Smooth muscle cell (in vitro differentiated cells): ENCODE results near the gene IQGAP2. TPM values are rescaled to one million over a fixed set of nuclear protein-coding genes. Genes with fewer than 3 reads are reported as not detected.

Experiments
- DNase-seq: peaks from one replicate; lab custom pipeline; 2025; ENCODE audit not compliant: unreplicated experiment; lab: John Stamatoyannopoulos, UW
- H2AFZ ChIP-seq: fragments of 200-600 bp; sonication (generic); 2 replicates; pipeline ENCODE4 v1.6.0; 2016; ENCODE audit warnings: antibody characterized with exemption, low read depth, mild to moderate bottlenecking
- H3F3A ChIP-seq: fragments of 200-600 bp; sonication (generic); 2 replicates; pipeline ENCODE4 v1.6.0; 2017; ENCODE audit warnings: antibody characterized with exemption, low read depth
- H3K27ac ChIP-seq: fragments of 200-600 bp; sonication (generic); 2 replicates; pipeline ENCODE4 v1.5.1; 2016; ENCODE audit warnings: low read depth, mild to moderate bottlenecking
- H3K27me3 ChIP-seq: fragments of 200-600 bp; sonication (generic); 2 replicates; pipeline ENCODE4 v1.6.1; 2016; ENCODE audit warnings: low read depth, mild to moderate bottlenecking
- H3K36me3 ChIP-seq: fragments of 200-600 bp; sonication (generic); 2 replicates; pipeline ENCODE4 v1.5.1; 2016; ENCODE audit warnings: low read depth
- H3K4me1 ChIP-seq: fragments of 200-600 bp; sonication (generic); 2 replicates; pipeline ENCODE4 v1.5.1; 2016; ENCODE audit warnings: low read depth
- H3K4me2 ChIP-seq: fragments of 200-600 bp; sonication (generic); 2 replicates; pipeline ENCODE4 v1.6.0; 2016; ENCODE audit warnings: mild to moderate bottlenecking
- H3K4me3 ChIP-seq: fragments of 200-600 bp; sonication (generic); 2 replicates; pipeline ENCODE4 v1.5.1; 2016; ENCODE audit warnings: mild to moderate bottlenecking
- H3K79me2 ChIP-seq: fragments of 200-600 bp; sonication (generic); 2 replicates; pipeline ENCODE4 v1.6.0; 2016; ENCODE audit warnings: low read depth, mild to moderate bottlenecking
- H3K9ac ChIP-seq: fragments of 200-600 bp; sonication (generic); 2 replicates; pipeline ENCODE4 v1.6.0; 2016; ENCODE audit warnings: low read depth
- H3K9me3 ChIP-seq: fragments of 200-600 bp; sonication (generic); replicated peaks from 2 replicates; pipeline ENCODE4 v1.5.1; 2016; ENCODE audit warnings: low read depth
- H4K20me1 ChIP-seq: fragments of 200-600 bp; sonication (generic); 2 replicates; pipeline ENCODE4 v1.6.0; 2016; ENCODE audit warnings: low read depth
- WGBS: methylation state at CpG from one replicate; pipeline ENCODE4 v1.1.7; 2016; ENCODE audit warnings: low lambda C conversion rate; 5-methylcytosine and 5-hydroxymethylcytosine counted together
- polyA plus RNA-seq: library from polyadenylated mRNA; unstranded; fragments of >200 nt; fragmentation: Nextera tagmentation; extraction: Ambion mirVana; gene quantifications from 2 replicates; pipeline ENCODE4 v1.2.1, GENCODE V29; 2016
- total RNA-seq: library from RNA; depleted of rRNA; stranded (reverse); fragments of >200 nt; gene quantifications from 2 replicates; pipeline ENCODE4 v1.2.3, GENCODE V29; 2014
- TF ChIP-seq, protein P1 (sequence below): fragments of 200-600 bp; sonication (generic); IDR thresholded peaks from 2 replicates; pipeline ENCODE4 v1.5.1; 2017; ENCODE audit warnings: borderline replicate concordance, mild to moderate bottlenecking, antibody characterized with exemption; ENCODE audit not compliant: insufficient read depth, poor library complexity, severe bottlenecking

Gene IQGAP2
- total RNA-seq (10.7 and 16.6 TPM in 2 replicates), polyA plus RNA-seq (5.7 and 7.3 TPM in 2 replicates)

DNA sequence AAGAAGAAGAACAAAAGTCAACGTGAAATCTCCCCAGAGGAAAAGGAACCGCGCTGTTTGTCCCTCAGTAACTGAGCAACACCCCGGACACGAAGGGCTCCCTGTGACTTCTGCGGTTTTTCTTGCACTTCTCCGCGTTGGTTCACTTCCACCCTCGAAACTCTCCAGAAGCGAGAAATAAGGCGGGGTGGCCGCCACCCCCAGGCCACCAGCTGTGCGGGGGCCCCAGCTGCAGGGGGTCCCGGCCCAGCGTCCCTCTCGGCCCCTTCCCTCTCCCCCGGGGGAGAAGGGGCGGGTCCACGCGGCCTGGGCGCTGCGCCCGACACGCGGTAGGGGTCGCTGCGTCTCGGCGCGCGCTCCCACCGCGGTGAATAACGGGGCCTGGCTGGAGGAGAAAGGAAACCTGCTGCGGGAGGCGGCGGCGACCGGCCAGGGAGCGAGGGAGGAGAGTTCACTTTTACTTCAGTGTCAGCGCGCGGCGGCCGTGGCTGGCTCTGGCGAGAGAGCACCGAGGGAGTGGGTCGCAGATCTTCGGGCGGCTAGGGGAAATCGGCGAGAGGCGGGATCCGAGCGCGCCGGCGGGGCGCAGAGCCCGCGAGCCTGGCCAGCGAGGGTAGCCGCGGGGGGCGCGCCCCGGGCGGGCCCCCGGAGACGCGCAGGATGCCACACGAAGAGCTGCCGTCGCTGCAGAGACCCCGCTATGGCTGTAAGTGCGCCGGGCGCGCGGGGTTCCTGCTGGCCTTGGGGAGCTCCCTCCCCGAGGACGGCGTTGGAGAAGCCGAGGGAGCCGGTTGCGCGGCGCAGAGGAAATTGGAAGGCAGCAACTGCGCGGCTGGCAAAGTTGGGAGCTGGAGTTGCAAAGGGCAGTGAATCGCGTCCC, at the start of gene IQGAP2:
Gene IQGAP2 (plus strand): TSS at position 400 of the 880 bp plus-strand sequence. CDS start 261 bp downstream, at position 661.
- H3K4me1 ChIP-seq: peaks cover 4% of the 10 kb centered on the region
- peak within 1 kb of the TSS; percentile 90 for H2AFZ ChIP-seq
- H3K27ac ChIP-seq: peak within 1 kb of the TSS; percentile 6
- H3K4me2 ChIP-seq: peak within 1 kb of the TSS; percentile 89
- H3F3A ChIP-seq: no peaks in the 10 kb centered on the region
- H3K36me3 ChIP-seq: no peaks in the 10 kb centered on the region
- TF ChIP-seq, protein P1, sequence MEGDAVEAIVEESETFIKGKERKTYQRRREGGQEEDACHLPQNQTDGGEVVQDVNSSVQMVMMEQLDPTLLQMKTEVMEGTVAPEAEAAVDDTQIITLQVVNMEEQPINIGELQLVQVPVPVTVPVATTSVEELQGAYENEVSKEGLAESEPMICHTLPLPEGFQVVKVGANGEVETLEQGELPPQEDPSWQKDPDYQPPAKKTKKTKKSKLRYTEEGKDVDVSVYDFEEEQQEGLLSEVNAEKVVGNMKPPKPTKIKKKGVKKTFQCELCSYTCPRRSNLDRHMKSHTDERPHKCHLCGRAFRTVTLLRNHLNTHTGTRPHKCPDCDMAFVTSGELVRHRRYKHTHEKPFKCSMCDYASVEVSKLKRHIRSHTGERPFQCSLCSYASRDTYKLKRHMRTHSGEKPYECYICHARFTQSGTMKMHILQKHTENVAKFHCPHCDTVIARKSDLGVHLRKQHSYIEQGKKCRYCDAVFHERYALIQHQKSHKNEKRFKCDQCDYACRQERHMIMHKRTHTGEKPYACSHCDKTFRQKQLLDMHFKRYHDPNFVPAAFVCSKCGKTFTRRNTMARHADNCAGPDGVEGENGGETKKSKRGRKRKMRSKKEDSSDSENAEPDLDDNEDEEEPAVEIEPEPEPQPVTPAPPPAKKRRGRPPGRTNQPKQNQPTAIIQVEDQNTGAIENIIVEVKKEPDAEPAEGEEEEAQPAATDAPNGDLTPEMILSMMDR: peak; percentile 76
- peak within 1 kb of the TSS; percentile 49 for H3K9ac ChIP-seq
- H3K27me3 ChIP-seq: peaks cover 12% of the 10 kb centered on the region
- peak; percentile 55 for DNase-seq
- no peaks in the 10 kb centered on the region for H3K79me2 ChIP-seq
- under 1% methylated on average over 88 of the region's 92 CpGs for WGBS
- peak within 1 kb of the TSS; percentile 71 for H3K4me3 ChIP-seq
- no peaks in the 10 kb centered on the region for H4K20me1 ChIP-seq
- no peaks in the 10 kb centered on the region for H3K9me3 ChIP-seq

GRCh38 chr5:76356887-76357286, 46.2 kb upstream of the IQGAP2 start:
- H3K9me3 ChIP-seq: no peaks in the 10 kb centered on the region
- no peaks in the 10 kb centered on the region for H3F3A ChIP-seq
- TF ChIP-seq, protein P1: no peak
- no peaks in the 10 kb centered on the region for H4K20me1 ChIP-seq
- no peak overlapping the region for H3K27ac ChIP-seq
- WGBS: 67% methylated on average over 5 of the region's 5 CpGs
- no peaks in the 10 kb centered on the region for H3K36me3 ChIP-seq
- no peak overlapping the region for H3K4me3 ChIP-seq
- H3K4me1 ChIP-seq: no peaks in the 10 kb centered on the region
- H3K9ac ChIP-seq: no peak overlapping the region
- peaks cover 6% of the 10 kb centered on the region for H3K27me3 ChIP-seq
- DNase-seq: no peak
- no peak overlapping the region for H2AFZ ChIP-seq
- no peak overlapping the region for H3K4me2 ChIP-seq
- no peaks in the 10 kb centered on the region for H3K79me2 ChIP-seq

DNA sequence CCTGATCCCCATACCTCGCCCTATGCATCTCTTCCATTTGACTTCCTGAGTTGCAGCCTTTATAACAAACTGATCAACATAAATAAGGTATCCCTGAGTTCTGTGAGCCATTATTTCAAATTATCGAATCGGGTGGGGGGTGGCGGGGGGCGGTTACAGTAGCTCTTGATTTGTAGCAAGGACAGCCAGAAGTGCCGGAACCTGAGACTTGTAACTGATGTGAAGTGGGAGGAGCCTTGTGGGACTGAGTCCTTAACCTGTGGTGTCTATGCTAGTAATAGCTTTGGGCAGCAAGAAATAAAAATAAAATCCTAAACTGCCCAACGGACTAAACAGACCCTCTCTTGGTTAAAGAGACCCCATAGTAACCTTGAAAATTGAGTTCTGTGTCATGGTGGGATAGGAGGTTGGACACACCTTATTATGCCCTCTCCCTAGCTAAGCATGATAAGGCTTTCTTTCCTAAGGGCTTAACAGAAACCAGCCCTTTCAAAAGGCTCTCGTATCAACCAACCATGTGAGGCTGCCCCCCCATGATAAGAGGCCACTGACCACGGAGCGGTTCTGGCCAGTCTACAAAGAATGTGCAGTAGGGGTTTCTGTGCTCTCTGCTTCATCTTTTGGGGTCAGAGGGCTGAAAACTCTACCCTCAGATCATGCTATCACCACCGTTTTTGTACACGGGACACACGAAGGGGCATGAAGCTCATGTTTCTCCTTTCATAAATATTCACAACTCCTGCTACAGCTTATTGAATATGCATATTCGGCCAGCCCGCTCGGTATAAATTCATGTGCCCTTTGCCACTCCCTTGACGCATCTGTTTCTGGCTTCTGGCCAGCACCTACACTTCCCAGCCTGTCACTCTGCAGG, 39.5 kb upstream of the IQGAP2 start:
- Histone ChIP-seq H3K36me3 (no peaks in the 10 kb centered on the region), H3K9ac (no peak overlapping the region), H3K4me1 (no peaks in the 10 kb centered on the region), H3K4me2 (no peak overlapping the region), H3K9me3 (no peaks in the 10 kb centered on the region), H3K4me3 (no peak overlapping the region), H3F3A (no peaks in the 10 kb centered on the region), H4K20me1 (no peaks in the 10 kb centered on the region), H3K27ac (no peak overlapping the region), H2AFZ (no peak overlapping the region), H3K27me3 (no peaks in the 10 kb centered on the region), H3K79me2 (no peaks in the 10 kb centered on the region)
- WGBS: 80% methylated on average over 17 of the region's 17 CpGs
- TF ChIP-seq, protein P1: no peak
- no peak for DNase-seq
